ENCODE results near the gene BEND4.

Gene BEND4

GRCh38 chr4:42066402-42066801 lies 86.1 kb downstream of the BEND4 start:
- H3K27me3 ChIP-seq (replicated peaks), result no peaks in the 10 kb centered on the region
- H3K36me3 ChIP-seq (replicated peaks), result peaks cover 6% of the 10 kb centered on the region
- TF ChIP-seq, protein P1, sequence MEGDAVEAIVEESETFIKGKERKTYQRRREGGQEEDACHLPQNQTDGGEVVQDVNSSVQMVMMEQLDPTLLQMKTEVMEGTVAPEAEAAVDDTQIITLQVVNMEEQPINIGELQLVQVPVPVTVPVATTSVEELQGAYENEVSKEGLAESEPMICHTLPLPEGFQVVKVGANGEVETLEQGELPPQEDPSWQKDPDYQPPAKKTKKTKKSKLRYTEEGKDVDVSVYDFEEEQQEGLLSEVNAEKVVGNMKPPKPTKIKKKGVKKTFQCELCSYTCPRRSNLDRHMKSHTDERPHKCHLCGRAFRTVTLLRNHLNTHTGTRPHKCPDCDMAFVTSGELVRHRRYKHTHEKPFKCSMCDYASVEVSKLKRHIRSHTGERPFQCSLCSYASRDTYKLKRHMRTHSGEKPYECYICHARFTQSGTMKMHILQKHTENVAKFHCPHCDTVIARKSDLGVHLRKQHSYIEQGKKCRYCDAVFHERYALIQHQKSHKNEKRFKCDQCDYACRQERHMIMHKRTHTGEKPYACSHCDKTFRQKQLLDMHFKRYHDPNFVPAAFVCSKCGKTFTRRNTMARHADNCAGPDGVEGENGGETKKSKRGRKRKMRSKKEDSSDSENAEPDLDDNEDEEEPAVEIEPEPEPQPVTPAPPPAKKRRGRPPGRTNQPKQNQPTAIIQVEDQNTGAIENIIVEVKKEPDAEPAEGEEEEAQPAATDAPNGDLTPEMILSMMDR (IDR thresholded peaks at IDR 0.05; ENCODE audit: low read depth, low read length, missing control alignments), result no peak
- in situ Hi-C loops (cut with HindIII; ENCODE audit: low pct_ligation_motif_present, low sequenced_read_pairs), result no loop called here
- no peak for DNase-seq
- no peak overlapping the region for H3K27ac ChIP-seq
- H3K4me3 ChIP-seq (ENCODE audit: low read depth, low read length), result no peak overlapping the region
